Activated T-cell treated with anti-CD3 and anti-CD28 coated beads, Interleukin-2, amount 50 U/mL, for 48 hours (primary cell): ENCODE measurements around the gene AHSG.
"Not testable (repeated sequence)": the region's sequence is repeated elsewhere in the genome, so short reads cannot be mapped to it uniquely, and the experiment has no call there.

ENCODE experiments used
- DNase-seq, 2 experiments: peaks; one replicate each; pipeline ENCODE4 v3.0.0-alpha.2; 2020

The AHSG gene

GRCh38 chr3:186612721-186613636 lies at the start of gene AHSG:
TSS of gene AHSG (plus strand) at chr3:186613060. CDS start at chr3:186613142, 82 bp downstream.
- DNase-seq: no peak

GRCh38 chr3:186564586-186564985 lies 48.3 kb upstream of the AHSG start:
- DNase-seq: no peak

- no peak for DNase-seq
Observed at GRCh38 chr3:186566772-186567071, 46.1 kb upstream of the AHSG start.

GRCh38 chr3:186567072-186567921 lies 45.6 kb upstream of the AHSG start, which contains the start of gene TBCCD1:
TSS of gene TBCCD1 (minus strand) at chr3:186567339. CDS start at chr3:186564329, 3,010 bp downstream.
- DNase-seq: peak; percentile 99 to 100

GRCh38 chr3:186569361-186569760 lies 43.5 kb upstream of the AHSG start:
- not testable (repeated sequence) for DNase-seq

- no peak for DNase-seq
Observed at GRCh38 chr3:186569779-186570095, 43.1 kb upstream of the AHSG start.

GRCh38 chr3:186570096-186570940 lies 42.5 kb upstream of the AHSG start, which contains the start of gene DNAJB11:
TSS of gene DNAJB11 (plus strand) at chr3:186570720. CDS start at chr3:186570898, 178 bp downstream.
- DNase-seq: peak; percentile 95 to 98

GRCh38 chr3:186570941-186571643 lies 41.8 kb upstream of the AHSG start:
- no peak for DNase-seq

- no peak for DNase-seq
Observed at GRCh38 chr3:186571644-186572013, 41.2 kb upstream of the AHSG start.

GRCh38 chr3:186577521-186577920 lies 35.3 kb upstream of the AHSG start:
- no peak for DNase-seq

GRCh38 chr3:186580785-186581184 lies 32.1 kb upstream of the AHSG start:
- DNase-seq: no peak

- DNase-seq: no peak
Observed at GRCh38 chr3:186582541-186582940, 30.3 kb upstream of the AHSG start.

- no peak for DNase-seq
Observed at GRCh38 chr3:186583831-186584230, 29.0 kb upstream of the AHSG start.

- not testable (repeated sequence) for DNase-seq
Observed at GRCh38 chr3:186586245-186586644, 26.6 kb upstream of the AHSG start.

GRCh38 chr3:186587183-186587582 lies 25.7 kb upstream of the AHSG start:
- DNase-seq: no peak

- no peak for DNase-seq
Observed at GRCh38 chr3:186588632-186589031, 24.2 kb upstream of the AHSG start.

GRCh38 chr3:186589121-186589520 lies 23.7 kb upstream of the AHSG start:
- no peak for DNase-seq

- DNase-seq: no peak
Observed at GRCh38 chr3:186589856-186590579, 22.8 kb upstream of the AHSG start.

GRCh38 chr3:186590580-186591295 lies 22.1 kb upstream of the AHSG start:
- DNase-seq: no peak

GRCh38 chr3:186592682-186593081 lies 20.2 kb upstream of the AHSG start:
- DNase-seq: no peak

- no peak for DNase-seq
Observed at GRCh38 chr3:186593862-186594261, 19.0 kb upstream of the AHSG start.
